Measurements from ENCODE around the gene KLK13. TPM values are rescaled to one million over a fixed set of nuclear protein-coding genes. Genes with fewer than 3 reads are reported as not detected.

KLK13 gene
- total RNA-seq, 1 donor from 2014 or later, result not detected

DNA sequence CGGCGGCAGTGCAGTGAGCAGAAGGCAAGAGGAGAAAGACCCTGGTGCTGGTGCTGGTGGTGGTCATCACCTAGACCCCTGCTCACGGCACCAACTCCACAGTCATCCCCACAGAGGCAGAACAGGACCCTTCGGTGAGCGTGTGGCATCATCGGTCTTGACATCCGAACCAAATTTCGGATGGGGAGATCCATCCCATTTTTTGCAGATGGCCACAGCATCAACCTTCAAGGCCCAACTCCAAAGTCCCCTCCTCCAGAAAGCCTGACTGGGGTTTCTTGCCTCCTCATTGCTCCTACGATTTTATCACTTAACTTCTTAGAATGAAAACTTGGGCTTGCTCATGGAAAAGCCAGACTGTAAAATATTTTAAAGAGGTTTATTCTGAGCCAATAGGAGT, 21.4 kb downstream of the KLK13 start:
- Histone ChIP-seq H3K4me1 (no peaks in the 10 kb centered on the region), H3K27me3 (no peaks in the 10 kb centered on the region), H3K36me3 (no peaks in the 10 kb centered on the region), H3K4me3 (no peak overlapping the region), H3K9me3 (no peaks in the 10 kb centered on the region), H3K27ac (no peak overlapping the region)
- DNase-seq (ENCODE audit: low spot score in 2 of 2), result no peak
- TF ChIP-seq, protein P1, sequence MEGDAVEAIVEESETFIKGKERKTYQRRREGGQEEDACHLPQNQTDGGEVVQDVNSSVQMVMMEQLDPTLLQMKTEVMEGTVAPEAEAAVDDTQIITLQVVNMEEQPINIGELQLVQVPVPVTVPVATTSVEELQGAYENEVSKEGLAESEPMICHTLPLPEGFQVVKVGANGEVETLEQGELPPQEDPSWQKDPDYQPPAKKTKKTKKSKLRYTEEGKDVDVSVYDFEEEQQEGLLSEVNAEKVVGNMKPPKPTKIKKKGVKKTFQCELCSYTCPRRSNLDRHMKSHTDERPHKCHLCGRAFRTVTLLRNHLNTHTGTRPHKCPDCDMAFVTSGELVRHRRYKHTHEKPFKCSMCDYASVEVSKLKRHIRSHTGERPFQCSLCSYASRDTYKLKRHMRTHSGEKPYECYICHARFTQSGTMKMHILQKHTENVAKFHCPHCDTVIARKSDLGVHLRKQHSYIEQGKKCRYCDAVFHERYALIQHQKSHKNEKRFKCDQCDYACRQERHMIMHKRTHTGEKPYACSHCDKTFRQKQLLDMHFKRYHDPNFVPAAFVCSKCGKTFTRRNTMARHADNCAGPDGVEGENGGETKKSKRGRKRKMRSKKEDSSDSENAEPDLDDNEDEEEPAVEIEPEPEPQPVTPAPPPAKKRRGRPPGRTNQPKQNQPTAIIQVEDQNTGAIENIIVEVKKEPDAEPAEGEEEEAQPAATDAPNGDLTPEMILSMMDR (IDR thresholded peaks at IDR 0.05), result no peak
- intact Hi-C loops (cut with DNase I), result no loop called here

DNA sequence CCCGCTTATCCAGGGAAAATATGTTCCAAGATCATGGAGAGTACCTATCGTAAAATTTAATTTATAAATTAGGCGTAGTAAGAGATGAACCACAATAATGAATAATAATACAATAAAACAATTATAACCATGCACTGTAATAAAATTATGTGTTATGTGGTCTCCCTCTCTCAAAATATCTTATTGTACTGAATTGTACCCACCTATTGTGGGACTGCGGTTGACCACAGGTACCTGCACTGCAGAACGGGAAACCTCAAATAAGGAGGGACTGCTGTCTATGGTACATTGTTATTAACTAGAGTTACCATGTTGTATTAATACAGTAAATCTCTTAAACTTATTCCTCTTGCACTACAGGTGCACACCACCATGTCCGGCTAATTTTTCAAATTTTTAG, 24.7 kb downstream of the KLK13 start:
- Histone ChIP-seq H3K27ac (no peak overlapping the region), H3K36me3 (no peaks in the 10 kb centered on the region), H3K4me1 (no peaks in the 10 kb centered on the region), H3K4me3 (no peak overlapping the region), H3K9me3 (no peaks in the 10 kb centered on the region), H3K27me3 (no peaks in the 10 kb centered on the region)
- DNase-seq (ENCODE audit: low spot score in 2 of 2), result no peak
- TF ChIP-seq, protein P1 (IDR thresholded peaks at IDR 0.05), result no peak
- intact Hi-C loops (cut with DNase I), result no loop called here

DNA sequence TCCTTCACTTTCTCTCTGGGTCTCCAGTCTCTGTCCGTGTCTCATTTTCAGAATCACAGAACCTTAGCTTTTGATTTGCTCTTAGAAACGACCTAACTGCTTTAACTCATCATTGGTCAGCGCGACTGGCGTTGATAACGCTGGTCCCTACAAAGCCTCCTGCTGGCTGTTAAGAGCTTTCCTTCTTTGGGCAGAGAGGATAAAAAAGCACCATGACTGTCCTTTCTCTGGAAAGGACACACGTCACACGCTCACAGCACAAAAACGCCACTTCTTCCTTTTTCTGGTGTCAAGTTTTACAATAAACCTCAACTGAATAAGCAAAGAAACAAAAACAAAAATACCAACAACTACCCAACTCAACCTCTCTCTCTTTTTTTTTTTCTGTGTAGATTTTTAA, 28.4 kb downstream of the KLK13 start:
- no peaks in the 10 kb centered on the region for H3K9me3 ChIP-seq
- no peak for DNase-seq (ENCODE audit: low spot score in 2 of 2)
- H3K27ac ChIP-seq, result no peak overlapping the region
- H3K4me3 ChIP-seq, result no peak overlapping the region
- no peaks in the 10 kb centered on the region for H3K36me3 ChIP-seq
- H3K4me1 ChIP-seq, result no peaks in the 10 kb centered on the region
- intact Hi-C loops (cut with DNase I), result no loop called here
- no peaks in the 10 kb centered on the region for H3K27me3 ChIP-seq
- TF ChIP-seq, protein P1 (IDR thresholded peaks at IDR 0.05), result no peak

DNA sequence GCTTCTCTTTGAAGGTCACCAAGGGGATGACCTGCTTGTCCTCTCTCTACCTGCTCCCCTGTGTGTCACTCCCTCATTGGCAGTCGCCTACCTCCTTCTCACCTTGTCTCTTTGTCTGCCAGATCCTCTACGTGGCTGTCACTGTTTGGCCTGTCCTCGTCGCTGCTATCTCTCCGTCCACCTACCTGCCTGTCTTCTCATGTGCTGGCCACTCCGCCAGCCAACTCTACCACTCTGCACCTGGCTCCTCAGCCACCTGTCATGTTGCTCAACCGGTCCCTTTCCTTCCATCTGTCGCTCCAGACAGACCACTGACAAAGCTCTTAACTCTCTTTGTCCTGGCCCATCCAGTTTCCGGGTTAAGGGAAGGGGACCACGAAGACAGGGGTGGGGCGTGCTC, 30.2 kb downstream of the KLK13 start, which contains the start of gene KLK12:
KLK12 (minus strand) TSS at position 299 of the 400 bp plus-strand sequence. CDS start 381 bp downstream, outside the sequence.
- Histone ChIP-seq H3K4me3 (no peak within 1 kb of the TSS), H3K27ac (no peak within 1 kb of the TSS), H3K4me1 (no peaks in the 10 kb centered on the region), H3K9me3 (no peaks in the 10 kb centered on the region), H3K36me3 (no peaks in the 10 kb centered on the region), H3K27me3 (no peaks in the 10 kb centered on the region)
- DNase-seq (ENCODE audit: low spot score in 2 of 2), result no peak
- TF ChIP-seq, protein P1 (IDR thresholded peaks at IDR 0.05), result no peak
- intact Hi-C loops (cut with DNase I), result no loop called here

DNA sequence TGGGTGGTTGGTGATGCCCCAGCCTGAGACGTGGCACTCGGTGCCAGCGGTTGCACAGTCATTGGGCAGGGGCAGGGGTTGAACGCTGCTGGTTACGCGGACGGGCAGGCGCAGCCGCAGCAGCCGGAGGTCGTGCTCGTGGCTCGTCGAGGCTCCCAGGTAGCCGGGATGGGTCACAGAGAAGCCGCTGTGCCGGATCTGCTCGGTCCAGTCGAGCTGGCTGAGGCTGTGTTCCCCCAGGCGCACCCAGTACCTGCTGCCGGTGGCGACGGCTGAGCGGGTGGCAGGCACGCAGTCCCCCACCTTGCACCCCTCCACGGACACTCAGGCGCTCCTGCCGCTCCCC, 33.0 kb downstream of the KLK13 start:
- Histone ChIP-seq H3K27ac (no peak overlapping the region), H3K36me3 (no peaks in the 10 kb centered on the region), H3K4me3 (no peak overlapping the region), H3K9me3 (no peaks in the 10 kb centered on the region), H3K27me3 (no peaks in the 10 kb centered on the region), H3K4me1 (no peaks in the 10 kb centered on the region)
- DNase-seq (ENCODE audit: low spot score in 2 of 2), result no peak
- TF ChIP-seq, protein P1 (IDR thresholded peaks at IDR 0.05), result no peak
- intact Hi-C loops (cut with DNase I), result no loop called here

DNA sequence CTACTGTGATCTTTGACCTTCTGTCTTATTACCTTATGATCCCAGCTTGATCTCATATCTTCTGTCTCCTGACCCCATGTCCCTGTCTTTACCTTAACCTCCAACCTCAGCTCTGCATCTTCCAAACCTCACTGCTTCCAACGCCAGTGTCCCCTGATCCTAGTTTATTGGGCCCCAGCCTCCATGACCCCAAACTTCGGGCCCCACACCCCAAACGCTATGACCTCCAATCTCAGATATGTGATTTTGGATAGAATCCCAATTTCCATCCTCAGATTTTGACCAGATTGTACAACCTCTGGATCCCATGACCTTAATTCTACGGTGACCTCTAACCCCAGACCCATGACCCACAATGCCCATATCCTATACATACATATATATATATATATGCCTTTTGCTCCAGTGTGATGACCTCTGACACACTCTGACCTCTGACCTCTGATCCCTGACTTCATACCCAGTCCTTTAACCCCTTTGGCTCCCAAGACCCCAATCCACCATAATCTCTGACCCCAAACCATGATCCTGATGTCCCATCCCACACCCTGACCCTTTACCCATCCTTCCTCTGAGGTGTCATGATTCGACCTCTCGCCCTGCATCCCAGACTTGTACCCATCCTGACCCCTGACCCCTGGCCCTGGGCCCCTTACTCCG, 33.5 kb downstream of the KLK13 start:
- Histone ChIP-seq H3K9me3 (no peaks in the 10 kb centered on the region), H3K27ac (no peak overlapping the region), H3K36me3 (no peaks in the 10 kb centered on the region), H3K27me3 (no peaks in the 10 kb centered on the region), H3K4me3 (no peak overlapping the region), H3K4me1 (no peaks in the 10 kb centered on the region)
- intact Hi-C loops (cut with DNase I), result no loop called here
- no peak for DNase-seq (ENCODE audit: low spot score in 2 of 2)
- TF ChIP-seq, protein P1 (IDR thresholded peaks at IDR 0.05), result no peak

Measured in ascending aorta (tissue), 2 donors.